SIG-M5 (cell line): Measurements from ENCODE around the gene PPP2CA.
"Not testable (repeated sequence)": the region's sequence is repeated elsewhere in the genome, so short reads cannot be mapped to it uniquely, and the experiment has no call there.

Source experiments
- DNase-seq: peaks from one replicate; lab custom pipeline; 2025; lab: John Stamatoyannopoulos, UW

PPP2CA gene

DNA sequence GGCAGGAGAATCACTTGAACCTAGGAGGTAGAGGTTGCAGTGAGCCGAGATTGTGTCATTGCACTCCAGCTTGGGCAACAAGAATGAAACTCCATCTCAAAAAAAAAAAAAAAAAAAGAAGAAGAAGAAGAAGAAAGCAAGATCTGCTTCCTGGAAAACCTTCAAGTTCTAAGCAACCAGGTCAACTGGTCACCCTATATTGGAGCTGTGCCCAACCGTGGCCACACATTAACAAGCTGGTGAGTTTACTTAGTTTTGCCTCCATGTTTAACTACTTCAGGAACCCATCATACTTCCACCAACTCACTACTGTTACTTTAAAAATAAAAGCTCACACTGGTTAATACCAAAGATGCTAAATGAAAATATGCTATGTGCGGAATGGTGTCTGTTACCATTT is 36.8 kb downstream of the PPP2CA start:
- DNase-seq = no peak

DNA sequence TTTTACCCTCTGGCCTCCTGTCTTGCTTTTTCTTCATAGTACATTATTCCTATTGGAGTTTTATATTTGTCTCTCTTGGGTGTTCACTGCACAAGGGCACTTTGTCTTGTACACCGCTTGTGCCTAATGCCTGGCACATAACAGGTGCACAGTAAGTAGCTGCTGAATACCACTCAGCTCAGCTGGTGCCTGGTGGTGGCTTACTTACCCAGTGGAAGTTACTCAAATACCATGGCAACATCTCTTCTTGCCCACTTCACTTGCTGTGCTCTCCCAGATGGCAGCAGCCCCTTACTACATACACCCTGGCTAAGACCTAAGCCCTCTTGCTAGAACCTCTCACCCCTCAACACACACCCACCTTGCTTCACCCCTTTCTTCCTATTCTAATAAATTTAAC is 37.8 kb downstream of the PPP2CA start:
- DNase-seq = no peak

DNA sequence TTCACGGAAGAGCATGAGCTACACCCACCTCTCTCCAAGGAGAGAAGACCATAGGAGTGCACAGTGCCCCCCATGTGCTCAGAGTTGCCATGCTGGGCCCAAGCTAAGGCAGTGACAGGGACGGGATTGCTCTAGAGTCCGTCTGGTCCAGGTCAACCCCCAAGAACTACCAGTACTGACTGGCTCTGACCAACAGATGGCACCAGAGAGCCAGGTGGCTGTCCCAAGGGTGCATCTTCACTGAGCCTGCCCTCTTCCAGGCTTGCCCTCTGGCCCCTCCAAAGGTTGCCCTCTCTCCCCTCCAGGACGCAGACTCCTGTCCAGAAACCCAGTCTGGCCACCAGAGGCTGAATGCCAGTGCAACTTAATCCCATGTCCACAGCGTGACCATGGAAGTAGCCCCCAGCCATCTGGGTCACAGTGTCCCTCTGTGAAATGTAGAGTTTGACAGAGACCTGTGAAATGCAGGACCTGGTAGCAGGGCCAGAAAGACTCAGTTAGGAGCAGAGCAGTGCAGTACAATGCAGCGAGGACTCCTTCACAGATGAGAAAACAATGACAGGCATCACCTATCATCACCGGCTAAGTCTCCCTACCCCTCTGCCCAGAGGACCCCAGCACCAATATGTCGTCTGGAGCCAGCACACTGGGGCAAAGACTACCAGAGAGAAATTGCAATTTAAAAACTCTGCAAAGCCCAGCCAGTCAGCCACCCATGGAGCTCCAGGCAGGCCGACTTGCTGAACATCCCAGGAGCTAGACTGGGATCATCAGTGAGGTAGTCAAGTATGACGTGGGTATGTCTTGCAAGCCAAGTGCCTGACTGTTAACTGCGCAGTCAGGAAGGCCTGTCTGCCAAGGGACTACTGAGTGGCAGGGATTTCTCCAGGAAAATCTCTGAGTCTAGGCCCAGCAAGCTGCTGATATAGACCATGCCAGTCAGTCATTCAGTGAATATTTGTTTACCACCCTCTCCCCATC is 41.4 kb downstream of the PPP2CA start:
- no peak for DNase-seq

DNA sequence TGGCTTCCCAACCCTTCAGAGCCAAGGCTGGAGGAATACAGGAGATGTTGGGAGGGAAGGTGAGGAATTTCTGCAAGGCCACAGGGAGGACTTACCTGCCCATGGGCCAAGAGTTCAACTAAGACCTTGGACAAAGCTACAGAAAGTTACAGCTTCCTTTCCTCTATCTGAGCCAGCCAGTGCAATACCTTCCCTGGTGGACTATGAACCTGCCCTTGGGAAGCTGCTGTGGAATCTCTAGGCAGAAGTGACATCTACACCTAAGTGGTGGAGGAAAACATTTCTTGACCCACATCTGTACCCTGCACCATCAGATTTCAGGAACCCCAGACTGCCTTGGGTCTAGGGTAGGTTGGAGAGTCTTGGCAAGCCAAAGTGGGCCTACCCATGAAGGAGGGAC is 42.4 kb downstream of the PPP2CA start:
- DNase-seq = no peak

DNA sequence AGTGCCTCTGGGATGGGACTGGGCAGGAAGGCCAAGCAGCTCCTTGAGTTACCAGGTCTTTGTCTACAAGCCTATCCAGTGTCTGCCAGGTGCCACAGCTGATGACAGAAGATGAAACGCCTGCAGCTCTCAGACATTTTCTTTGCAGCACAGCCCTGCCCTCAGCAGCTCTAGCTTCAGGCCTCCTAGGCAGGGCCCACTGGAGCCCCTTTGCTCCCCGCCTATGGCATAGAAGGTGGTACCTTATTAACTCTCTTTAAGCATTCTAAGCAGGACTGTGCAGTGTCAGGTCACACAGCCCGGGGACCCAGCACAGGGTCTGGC is 47.8 kb downstream of the PPP2CA start:
- DNase-seq = no peak

DNA sequence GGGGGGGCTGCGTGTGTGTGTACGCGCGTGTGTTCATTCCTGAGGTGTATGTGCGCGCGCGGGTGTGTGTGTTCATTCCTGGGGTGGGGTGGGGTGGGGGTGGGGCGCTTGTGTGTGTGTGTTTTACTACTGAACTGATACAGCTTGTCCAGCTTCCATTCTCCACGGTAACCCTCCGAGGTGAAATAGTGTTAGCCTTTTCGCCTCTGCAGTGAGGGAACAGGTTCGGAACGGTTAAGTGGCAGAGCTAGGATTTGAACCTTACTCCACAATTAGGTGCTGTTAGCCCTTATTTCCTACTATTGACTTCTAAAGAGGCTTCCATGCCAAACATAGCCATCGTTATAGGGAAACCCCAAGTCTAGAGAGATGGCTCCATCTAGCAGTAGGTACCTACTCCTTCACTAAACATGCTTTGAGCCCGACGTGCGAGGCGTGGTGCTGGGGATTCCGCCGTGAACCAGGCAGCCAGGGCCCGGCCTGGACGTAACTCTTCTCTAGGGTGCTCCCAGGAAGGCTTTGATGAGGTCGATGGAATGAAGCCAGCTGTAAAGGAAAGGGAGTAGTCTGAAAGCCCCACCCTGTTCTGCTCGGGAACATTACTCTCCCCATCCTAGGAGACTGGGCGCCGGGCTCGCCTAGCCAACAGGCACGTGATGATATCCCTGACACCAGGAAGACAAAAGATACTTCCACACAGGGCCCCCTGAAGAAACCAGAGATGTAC is 48.3 kb downstream of the PPP2CA start:
- DNase-seq = no peak

DNA sequence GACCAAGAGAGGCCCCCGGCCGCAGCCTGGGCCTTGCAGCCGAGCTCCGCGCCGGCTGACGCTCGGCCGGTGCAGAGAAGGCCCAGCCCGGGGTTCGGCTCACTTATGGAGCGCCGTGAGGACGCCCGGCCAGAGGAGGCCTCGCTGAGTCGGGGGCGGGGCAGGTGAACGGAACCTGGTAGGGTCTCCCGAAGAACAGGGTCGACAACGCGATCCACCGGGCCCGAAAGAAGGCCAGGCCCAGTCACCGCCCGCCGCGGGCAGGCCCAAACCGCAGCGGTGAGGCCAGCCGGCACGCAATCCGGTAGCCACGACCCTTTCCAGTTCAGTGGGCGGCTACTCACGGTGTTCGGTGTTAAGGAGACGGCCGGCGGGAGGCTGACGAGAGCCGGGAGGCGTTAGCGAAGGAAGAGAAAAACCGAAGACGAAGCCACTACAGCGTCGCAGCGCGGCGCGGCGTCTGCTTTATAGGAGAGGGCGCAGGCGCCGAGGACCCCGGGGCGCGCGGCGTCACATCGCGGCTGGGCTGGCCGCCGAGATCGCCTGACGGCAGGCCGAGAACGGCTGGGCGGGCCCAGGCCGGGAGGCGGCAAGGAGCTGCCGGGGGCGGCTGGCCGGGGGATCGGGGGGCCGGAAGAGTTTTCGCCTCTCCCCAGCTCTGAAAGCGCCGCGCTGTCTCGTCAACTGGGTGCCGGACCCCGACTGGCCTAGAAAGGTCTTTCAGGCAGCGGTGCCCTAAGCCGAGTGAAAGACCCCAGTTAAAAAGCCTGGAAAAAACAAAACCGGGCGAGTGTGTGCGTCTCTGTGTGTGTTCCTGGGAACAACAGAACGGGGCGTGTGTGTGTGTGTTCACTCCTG is 49.1 kb downstream of the PPP2CA start, which contains the start of gene SKP1:
Gene SKP1, minus strand, starts transcription at position 440 of the 858 bp plus-strand sequence. CDS start 2,928 bp downstream, outside the sequence.
- DNase-seq = peak; percentile 16

DNA sequence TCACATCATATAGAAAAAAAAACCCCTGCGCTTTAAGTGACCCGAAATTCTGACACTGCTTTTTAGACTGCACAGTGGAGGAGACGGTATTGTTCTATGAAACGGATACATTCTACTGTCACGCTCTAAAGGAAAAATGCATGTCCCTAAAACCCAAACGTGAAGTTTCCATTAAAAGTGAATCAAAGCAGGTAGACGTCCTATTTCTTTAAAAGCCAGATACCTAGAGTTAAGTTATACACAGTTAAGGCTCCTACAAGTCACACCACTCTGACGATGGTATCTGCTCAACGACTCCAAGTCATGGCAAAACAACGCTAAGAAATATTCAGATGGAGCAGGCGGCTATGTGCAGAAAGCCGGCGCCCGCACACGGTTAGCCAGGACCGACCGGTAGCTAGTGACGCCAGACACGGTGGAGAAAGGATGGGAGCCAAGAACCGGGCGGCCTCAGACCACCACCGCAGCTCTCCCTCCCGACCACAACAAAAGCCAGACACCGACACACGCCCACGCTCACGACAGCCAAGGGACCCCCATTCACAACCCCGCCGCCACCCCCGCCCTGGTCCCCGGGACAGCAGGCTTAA is 49.9 kb downstream of the PPP2CA start:
- no peak for DNase-seq

DNA sequence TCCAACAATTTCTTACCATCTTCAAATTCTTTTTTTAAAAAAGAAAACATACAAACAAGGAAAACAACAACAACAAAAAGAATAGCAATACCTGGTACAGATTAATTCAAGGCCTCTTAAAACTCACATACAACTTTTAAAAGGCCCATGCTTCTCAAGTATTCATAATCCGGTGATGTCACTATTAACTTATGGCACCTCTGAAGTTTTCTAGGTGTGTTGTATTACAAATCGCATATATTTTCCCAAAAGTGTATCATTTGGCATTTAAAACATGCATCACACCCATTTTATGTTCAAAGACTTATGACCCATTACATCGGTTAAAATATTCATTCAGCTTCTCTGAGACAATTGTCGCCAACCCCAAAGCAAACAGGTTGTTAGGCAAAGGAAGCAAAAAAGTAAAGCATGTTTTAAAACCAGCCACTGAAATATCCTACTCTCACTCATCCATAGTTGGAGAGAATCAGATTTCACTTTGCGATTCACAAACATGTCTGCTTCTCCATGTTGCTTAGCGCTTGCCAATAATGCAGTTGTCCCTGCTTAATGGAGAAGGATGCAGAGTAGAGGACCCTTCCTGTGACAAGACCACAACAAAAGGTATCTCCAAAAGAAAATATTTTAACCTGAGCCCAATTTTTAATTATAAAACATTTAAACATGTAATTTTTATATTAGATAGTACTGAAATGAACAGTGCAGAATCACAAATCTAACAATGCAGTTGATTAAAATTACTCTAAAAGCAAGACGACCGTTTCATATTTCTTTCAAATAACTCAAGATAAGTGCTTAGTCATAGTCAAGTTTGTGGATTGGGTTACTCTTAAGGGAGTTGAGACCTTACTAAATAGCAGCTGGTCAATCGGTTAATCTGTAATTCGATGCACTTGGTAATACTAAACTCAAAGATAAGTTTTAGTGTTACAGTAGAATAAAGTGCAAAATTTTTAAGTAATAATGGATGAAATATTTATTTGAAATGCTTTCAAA is 50.7 kb downstream of the PPP2CA start:
- DNase-seq = no peak

DNA sequence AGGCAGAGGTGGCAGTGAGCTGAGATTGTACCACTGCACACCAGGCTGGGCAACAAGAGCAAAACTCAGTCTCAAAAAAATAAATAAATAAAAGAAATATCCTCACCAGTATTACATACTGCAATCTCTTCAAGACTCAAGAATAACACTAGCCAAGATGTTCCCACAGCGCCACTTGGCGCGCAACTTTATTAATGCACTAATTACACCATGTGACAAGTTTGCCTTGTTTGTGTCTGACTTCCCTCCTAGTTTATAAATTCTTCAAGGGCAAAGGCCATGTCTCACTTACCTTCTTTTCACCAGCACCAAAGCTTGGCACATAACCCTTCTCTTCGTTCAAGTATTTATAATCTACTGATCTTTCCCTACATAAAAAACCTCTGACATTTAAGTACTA is 53.9 kb downstream of the PPP2CA start:
- DNase-seq = no peak

DNA sequence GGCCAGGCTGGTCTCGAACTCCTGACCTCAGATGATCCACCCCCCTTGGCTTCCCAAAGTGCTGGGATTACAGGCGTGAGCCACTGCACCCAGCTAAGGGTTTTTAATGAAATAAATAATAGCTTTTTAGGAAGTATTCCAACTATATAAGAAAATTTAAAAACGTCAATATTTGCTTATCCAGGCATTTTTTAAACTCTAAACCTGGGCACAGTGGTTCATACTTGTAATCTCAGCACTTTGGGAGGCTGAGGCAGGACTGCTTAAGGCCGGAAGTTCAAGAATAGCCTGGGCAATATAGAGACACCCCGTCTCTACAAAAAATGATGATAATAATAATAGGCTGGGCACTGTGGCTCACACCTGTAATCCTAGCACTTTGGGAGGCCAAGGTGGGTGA is 63.3 kb downstream of the PPP2CA start:
- DNase-seq = no peak

DNA sequence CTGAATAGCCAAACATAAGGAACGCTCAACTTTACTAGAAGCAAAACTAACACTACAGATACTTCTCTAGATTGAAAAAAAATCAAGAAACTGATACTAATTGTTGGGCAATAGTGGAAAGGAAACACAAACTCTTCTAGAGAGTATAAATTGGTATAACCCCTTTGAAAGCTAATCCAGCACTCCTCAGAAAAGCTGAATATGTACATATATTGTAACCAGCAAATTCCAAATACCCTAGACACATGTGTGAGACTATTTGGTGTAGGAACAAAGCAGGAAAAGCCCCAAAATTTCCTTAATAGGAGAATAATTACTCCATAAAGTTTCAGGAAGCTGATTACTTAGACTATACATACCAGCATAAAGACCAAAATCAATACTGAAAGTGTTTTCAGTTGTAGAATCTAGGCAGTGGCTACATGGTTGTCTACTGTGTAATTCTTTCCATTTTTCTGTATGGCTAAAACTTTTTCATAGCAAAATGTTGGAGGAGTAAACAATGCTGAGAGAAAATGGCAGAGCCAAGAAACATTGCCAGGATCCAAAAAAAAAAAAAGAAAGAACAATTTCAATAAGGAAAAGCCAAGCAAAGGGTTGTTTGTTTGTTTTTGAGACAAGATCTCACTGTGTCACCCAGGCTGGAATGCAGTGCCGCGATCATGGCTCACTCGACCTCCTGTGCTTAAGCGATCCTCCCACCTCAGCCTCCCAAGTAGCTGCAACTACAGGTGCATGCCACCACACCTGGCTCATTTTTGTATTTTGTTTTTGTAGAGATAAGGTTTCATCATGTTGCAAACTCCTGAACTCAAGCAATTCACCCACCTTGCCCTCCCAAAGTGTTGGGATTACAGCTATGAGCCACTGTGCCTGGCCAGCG is 64.1 kb downstream of the PPP2CA start:
- no peak for DNase-seq

DNA sequence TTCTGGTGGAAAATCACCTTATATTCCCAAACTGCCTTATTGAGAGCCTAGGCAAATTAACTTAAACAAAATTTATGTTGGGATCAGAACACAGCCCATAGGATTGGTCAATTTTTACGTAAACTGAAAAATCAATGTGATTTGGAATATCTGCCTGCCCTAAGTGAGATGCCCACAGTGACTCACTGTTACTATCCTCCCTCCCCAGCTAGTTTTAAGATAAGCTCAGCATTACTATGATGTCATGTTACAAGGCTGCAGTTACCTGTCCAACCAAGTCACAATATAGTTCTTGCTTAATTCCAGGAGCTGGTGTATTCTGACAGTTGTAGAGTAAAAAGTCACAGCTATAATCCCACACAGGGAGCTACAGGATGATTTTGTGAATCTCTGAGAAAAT is 72.2 kb downstream of the PPP2CA start:
- no peak for DNase-seq

DNA sequence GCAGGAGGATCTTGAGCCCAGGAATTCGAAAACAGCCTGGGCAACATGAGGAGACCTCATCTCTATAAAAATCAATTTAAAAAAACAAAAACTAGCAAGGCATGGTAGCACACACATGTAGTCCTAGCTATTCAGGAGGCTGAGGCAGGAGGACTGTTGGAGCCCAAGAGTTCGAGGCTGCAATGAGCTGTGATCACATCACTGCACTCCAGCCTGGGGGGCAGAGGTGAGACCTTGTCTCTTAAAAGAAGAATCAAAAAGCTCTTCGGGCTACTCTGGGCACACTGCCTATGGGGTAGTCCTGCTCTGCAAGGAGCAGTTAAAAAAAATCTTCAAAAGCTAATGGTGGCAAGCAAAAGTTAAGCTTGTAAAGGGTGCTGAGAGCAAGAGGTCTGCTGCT is 72.6 kb downstream of the PPP2CA start:
- no peak for DNase-seq

DNA sequence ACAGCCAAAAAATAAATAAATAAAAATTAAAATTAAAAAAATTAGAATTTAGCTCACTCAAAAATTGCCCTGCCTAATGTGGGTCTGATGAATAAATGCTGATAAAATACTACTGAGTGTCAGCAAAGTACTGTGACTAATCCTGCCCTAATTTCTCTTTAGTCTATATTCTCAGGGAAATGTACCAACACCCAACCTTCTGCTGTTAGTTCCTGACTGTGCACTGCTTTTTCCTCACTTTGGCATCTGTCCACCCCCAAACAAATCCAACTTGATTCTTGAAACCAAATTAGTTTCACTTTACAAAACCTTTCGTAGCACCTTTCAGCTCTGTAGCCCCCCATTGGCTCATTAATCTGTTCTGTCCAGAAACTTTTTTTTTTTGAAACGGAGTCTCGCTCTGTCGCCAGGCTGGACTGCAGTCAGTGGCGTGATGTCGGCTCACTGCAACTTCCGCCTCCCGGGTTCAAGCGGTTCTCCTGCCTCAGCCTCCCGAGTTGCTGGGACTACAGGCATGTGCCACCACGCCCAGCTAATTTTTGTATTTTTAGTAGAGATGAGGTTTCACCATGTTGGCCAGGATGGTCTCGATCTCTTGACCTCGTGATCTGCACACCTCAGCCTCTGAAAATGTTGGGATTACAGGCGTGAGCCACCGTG is 73.6 kb downstream of the PPP2CA start:
- DNase-seq = not testable (repeated sequence)

DNA sequence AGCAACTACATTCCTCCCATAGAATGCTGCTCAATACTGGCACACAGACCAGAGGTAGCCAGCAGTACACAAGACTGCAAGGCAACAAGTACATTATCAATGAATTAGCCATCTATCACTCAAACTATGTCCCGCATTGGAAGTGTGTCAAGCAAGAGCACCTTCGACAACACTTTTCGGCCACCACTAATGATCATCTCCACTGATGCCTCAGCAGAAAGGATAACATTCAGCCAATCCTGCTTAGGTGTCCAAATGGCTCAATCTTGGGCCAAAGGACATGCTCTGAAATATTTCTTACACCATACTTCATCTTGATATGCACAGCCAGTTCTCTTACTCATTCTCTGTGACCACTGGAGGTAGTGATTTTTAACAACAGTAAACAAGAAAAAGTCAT is 74.2 kb downstream of the PPP2CA start:
- DNase-seq = no peak

DNA sequence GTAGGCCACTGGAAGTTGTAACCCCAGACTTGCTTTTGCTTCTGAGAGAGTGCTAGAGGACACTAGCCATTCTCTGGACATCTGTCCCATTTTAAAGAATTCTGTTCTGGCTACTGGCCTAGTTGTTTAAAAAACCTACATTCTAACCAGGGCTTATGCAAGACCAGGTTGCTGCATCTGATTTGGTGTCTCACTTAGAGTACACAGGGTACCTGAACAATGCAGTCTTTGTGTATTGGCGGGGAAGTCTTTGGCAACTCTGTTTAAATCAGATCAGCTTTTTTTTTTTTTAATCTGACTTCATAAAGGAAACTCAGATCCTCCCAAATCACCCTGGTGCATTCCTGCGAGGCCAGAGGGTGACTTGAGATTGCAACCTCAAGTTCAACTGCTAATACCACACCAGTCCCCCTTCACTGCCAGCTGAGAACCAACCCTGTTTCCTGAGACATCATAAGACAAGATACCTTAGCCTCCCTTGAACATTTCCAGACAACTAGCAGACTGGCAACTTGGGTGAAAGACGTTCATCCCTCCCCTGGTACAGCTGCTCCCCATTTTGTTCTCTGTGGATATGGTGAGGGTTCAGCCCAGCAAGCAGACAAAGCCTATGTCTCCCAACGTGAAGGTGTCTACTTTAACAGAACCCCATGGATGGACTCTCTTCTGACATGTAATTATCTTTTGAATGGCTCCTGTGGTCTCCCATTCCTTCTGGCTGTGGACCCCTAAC is 76.1 kb downstream of the PPP2CA start:
- DNase-seq = no peak

DNA sequence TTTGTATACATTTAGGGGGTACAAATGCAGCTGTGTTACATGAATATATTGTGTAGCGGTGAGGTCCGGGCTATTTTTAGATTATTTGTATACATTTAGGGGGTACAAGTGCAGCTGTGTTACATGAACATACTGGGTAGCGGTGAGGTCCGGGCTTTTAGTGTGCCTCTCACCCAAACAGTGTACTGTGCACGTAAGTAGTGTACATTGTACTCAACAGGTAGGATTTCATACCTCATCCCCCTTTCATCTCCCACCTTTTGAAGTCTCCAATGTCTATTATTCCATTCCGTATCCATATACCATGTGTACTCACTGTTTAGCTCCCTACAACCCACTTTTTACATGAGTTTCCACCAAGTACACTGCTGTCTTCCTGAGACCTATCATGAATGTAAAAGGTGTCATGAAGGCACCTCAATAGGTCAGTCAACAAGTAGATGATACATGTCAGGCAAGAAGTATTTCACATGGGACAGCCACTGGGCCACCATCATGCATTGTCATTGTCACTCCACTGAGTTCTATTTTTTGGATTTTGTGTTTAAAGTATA is 76.8 kb downstream of the PPP2CA start:
- no peak for DNase-seq
